ENCODE data around the gene KCNG2.
"Not testable (repeated sequence)": the region's sequence is repeated elsewhere in the genome, so short reads cannot be mapped to it uniquely, and the experiment has no call there.

Gene KCNG2, protein sequence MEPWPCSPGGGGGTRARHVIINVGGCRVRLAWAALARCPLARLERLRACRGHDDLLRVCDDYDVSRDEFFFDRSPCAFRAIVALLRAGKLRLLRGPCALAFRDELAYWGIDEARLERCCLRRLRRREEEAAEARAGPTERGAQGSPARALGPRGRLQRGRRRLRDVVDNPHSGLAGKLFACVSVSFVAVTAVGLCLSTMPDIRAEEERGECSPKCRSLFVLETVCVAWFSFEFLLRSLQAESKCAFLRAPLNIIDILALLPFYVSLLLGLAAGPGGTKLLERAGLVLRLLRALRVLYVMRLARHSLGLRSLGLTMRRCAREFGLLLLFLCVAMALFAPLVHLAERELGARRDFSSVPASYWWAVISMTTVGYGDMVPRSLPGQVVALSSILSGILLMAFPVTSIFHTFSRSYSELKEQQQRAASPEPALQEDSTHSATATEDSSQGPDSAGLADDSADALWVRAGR

GRCh38 chr18:79797518-79798345 is at the start of gene KCNG2:
Gene KCNG2 (plus strand): TSS chr18:79797938. CDS start chr18:79863668, 65,730 bp downstream.
- Mint-ChIP-seq H3K9me3 (no peaks in the 10 kb centered on the region), H3K27me3 (ENCODE audit: low read depth) (peaks cover 51% of the 10 kb centered on the region)

DNA sequence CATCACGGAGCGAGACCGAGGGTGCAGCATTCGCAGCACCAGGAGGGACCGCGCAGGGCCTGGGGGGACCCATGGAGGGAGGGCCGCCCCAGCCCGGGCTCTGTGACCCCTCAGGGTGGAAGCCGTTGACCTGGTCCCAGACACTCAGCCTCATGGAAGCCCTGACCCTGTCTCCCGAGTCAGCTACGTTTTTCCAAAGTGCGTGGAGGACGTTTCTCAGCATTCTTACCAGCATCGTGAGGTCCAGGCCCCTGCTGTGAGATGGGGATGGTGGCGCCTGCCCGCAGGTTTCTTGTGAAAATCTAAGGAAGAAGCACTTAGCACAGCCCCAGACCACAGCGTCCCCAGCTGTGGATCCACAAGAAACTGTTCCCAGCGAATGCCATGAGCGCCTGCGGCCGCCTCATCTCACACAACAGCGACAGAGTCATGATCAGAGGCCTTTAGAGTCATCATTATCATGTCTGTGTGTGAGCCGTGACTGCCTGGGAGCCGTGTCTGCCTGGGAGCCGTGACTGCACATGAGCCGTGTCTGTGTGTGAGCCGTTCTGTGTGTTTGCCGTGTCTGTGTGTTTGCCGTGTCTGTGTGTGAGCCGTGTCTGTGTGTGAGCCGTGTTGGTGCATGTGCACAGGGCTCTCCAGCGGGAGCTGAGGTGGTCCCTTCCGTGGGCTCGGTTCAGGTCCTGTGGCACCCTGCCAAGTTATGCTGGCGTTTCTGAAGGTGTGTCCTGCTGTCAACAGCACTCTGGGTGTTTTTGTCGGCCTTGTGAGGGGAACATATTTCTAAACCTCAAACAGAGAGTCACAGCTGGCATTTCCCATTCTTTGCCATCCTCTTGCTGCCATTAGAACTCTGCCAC is 49.2 kb upstream of the KCNG2 start:
- Mint-ChIP-seq H3K27ac (no peak overlapping the region), H3K4me1 (ENCODE audit: low read depth) (no peaks in the 10 kb centered on the region), H3K27me3 (ENCODE audit: low read depth) (no peaks in the 10 kb centered on the region), H3K36me3 (ENCODE audit: low read depth) (peaks cover 15% of the 10 kb centered on the region), H3K9me3 (no peaks in the 10 kb centered on the region), H3K4me3 (no peak overlapping the region)
- DNase-seq (ENCODE audit: low spot score) = no peak

More at GRCh38 chr18:79797518-79798345, at the start of gene KCNG2:
- peaks cover 2% of the 10 kb centered on the region for H3K36me3 Mint-ChIP-seq (ENCODE audit: low read depth)
- peaks cover 4% of the 10 kb centered on the region for H3K4me1 Mint-ChIP-seq (ENCODE audit: low read depth)
- peak; percentile 12 for DNase-seq (ENCODE audit: low spot score)
- H3K4me3 Mint-ChIP-seq = peak within 1 kb of the TSS; percentile 44
- H3K27ac Mint-ChIP-seq = no peak within 1 kb of the TSS

- DNase-seq (ENCODE audit: low spot score) = no peak
- Mint-ChIP-seq H3K9me3 (no peaks in the 10 kb centered on the region), H3K36me3 (ENCODE audit: low read depth) (peaks cover 15% of the 10 kb centered on the region), H3K4me1 (ENCODE audit: low read depth) (no peaks in the 10 kb centered on the region), H3K27me3 (ENCODE audit: low read depth) (no peaks in the 10 kb centered on the region), H3K4me3 (no peak overlapping the region), H3K27ac (no peak overlapping the region)
Observed at GRCh38 chr18:79749251-79750191, 48.2 kb upstream of the KCNG2 start.

DNA sequence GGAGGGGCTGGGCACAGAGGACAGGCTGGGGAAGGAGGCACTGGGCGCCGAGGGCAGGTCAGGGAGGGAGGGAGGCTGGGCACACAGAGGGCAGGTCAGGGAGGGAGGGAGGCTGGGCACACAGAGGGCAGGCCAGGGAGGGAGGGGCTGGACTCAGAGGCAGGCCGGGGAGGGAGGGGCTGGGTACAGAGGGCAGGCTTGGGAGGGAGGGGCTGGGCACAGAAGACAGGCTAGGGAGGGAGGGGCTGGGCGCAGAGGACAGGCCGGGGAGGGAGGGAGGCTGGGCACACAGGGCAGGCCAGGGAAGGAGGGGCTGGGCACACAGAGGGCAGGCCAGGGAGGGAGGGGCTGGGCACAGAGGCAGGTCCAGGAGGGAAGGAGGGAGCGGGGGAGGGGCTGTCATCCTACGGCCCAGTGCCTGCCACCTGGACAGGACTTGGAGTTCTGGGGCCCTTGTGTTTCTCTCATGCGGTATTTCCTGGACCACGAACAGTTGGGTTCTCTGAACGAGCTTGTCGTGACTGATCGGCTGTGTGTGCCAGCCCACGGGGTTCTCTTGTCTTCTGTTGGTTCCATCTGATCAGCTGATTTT is 46.7 kb upstream of the KCNG2 start:
- no peak overlapping the region for H3K4me3 Mint-ChIP-seq
- no peak for DNase-seq (ENCODE audit: low spot score)
- H3K27ac Mint-ChIP-seq = no peak overlapping the region
- H3K4me1 Mint-ChIP-seq (ENCODE audit: low read depth) = no peaks in the 10 kb centered on the region
- peaks cover 23% of the 10 kb centered on the region for H3K36me3 Mint-ChIP-seq (ENCODE audit: low read depth)
- no peaks in the 10 kb centered on the region for H3K9me3 Mint-ChIP-seq
- no peaks in the 10 kb centered on the region for H3K27me3 Mint-ChIP-seq (ENCODE audit: low read depth)

GRCh38 chr18:79751918-79752578 is 45.7 kb upstream of the KCNG2 start:
- H3K36me3 Mint-ChIP-seq (ENCODE audit: low read depth) = peaks cover 25% of the 10 kb centered on the region

GRCh38 chr18:79752946-79753345 is 44.8 kb upstream of the KCNG2 start:
- peaks cover 25% of the 10 kb centered on the region for H3K36me3 Mint-ChIP-seq (ENCODE audit: low read depth)
- H3K9me3 Mint-ChIP-seq; H3K4me3 Mint-ChIP-seq; H3K27ac Mint-ChIP-seq; H3K27me3 Mint-ChIP-seq (ENCODE audit: low read depth); DNase-seq (ENCODE audit: low spot score); H3K4me1 Mint-ChIP-seq (ENCODE audit: low read depth): not testable (repeated sequence)

More at GRCh38 chr18:79751918-79752578, 45.7 kb upstream of the KCNG2 start:
- H3K27ac Mint-ChIP-seq; H3K4me3 Mint-ChIP-seq; H3K4me1 Mint-ChIP-seq (ENCODE audit: low read depth); H3K9me3 Mint-ChIP-seq; H3K27me3 Mint-ChIP-seq (ENCODE audit: low read depth); DNase-seq (ENCODE audit: low spot score): not testable (repeated sequence)

DNA sequence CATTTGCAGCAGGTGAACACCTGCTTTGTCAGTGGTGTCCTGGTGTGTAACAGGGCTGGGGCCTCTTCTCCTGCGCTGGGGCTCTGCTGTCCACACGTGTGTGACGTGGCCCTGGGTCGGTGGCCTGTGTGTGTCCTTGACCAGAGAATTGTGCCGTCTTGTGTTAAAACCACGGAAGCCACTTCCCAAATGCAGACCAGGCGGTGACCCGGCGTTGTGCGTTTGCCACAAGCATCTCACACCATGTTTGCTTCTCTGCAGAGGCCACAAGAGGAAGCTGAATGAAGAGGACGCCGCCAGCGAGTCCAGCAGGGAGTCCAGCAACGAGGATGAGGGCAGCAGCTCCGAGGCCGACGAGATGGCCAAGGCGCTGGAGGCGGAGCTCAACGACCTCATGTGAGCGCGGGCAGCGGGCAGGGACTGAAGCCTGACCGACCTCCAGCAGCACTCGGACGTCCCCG is 44.3 kb upstream of the KCNG2 start:
- Mint-ChIP-seq H3K4me1 (ENCODE audit: low read depth) (no peaks in the 10 kb centered on the region), H3K27ac (no peak overlapping the region), H3K9me3 (no peaks in the 10 kb centered on the region), H3K27me3 (ENCODE audit: low read depth) (no peaks in the 10 kb centered on the region), H3K4me3 (no peak overlapping the region), H3K36me3 (ENCODE audit: low read depth) (peaks cover 28% of the 10 kb centered on the region)
- no peak for DNase-seq (ENCODE audit: low spot score)

GRCh38 chr18:79754022-79754761 is 43.5 kb upstream of the KCNG2 start:
- Mint-ChIP-seq H3K9me3 (peaks cover 4% of the 10 kb centered on the region), H3K4me3 (no peak overlapping the region), H3K27ac (no peak overlapping the region), H3K4me1 (ENCODE audit: low read depth) (no peaks in the 10 kb centered on the region), H3K27me3 (ENCODE audit: low read depth) (no peaks in the 10 kb centered on the region), H3K36me3 (ENCODE audit: low read depth) (peaks cover 28% of the 10 kb centered on the region)
- no peak for DNase-seq (ENCODE audit: low spot score)

- Mint-ChIP-seq H3K27me3 (ENCODE audit: low read depth) (no peaks in the 10 kb centered on the region), H3K4me3 (no peak overlapping the region), H3K9me3 (peaks cover 10% of the 10 kb centered on the region), H3K27ac (no peak overlapping the region), H3K36me3 (ENCODE audit: low read depth) (peaks cover 25% of the 10 kb centered on the region), H3K4me1 (ENCODE audit: low read depth) (no peaks in the 10 kb centered on the region)
- no peak for DNase-seq (ENCODE audit: low spot score)
Observed at GRCh38 chr18:79754831-79755351, 42.8 kb upstream of the KCNG2 start.

DNA sequence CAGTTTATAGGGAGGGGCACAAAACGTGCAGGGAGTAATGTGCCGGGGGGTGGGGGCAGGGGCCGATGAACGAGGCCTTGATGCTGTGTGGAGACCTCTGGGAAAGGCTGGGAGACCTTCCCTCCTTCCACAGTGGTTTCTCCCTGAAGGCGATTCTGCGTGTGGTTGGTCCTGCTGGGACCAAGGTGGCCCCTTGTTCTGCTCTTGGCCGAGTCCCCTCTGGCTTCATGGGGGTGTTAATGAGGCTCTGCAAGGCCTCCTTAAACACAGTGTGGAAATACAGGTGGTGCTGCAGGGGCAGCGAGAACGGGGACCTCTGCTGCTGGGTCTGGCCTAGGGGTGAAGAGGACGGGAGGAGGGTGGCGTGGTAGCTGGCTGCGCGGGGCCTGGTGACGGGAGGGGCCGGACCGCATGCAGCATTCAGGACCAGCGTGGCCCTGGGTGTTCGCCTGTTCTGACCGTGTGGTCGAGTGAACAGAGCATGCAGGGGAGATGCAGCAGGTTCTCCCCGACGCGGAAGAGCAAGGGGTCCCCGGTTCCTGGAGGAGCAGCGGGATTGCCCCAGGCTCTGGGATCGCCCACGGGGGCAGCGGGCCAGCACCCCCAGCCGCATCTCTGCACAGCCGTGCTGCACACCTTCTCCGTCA is 42.1 kb upstream of the KCNG2 start:
- no peak overlapping the region for H3K27ac Mint-ChIP-seq
- DNase-seq (ENCODE audit: low spot score) = no peak
- no peaks in the 10 kb centered on the region for H3K4me1 Mint-ChIP-seq (ENCODE audit: low read depth)
- no peak overlapping the region for H3K4me3 Mint-ChIP-seq
- peaks cover 26% of the 10 kb centered on the region for H3K36me3 Mint-ChIP-seq (ENCODE audit: low read depth)
- peaks cover 10% of the 10 kb centered on the region for H3K9me3 Mint-ChIP-seq
- no peaks in the 10 kb centered on the region for H3K27me3 Mint-ChIP-seq (ENCODE audit: low read depth)

- no peak for DNase-seq (ENCODE audit: low spot score)
- no peaks in the 10 kb centered on the region for H3K4me1 Mint-ChIP-seq (ENCODE audit: low read depth)
- H3K36me3 Mint-ChIP-seq (ENCODE audit: low read depth) = peaks cover 26% of the 10 kb centered on the region
- peaks cover 10% of the 10 kb centered on the region for H3K9me3 Mint-ChIP-seq
- H3K27me3 Mint-ChIP-seq (ENCODE audit: low read depth) = no peaks in the 10 kb centered on the region
- H3K27ac Mint-ChIP-seq = no peak overlapping the region
- no peak overlapping the region for H3K4me3 Mint-ChIP-seq
Observed at GRCh38 chr18:79756143-79756500, 41.6 kb upstream of the KCNG2 start.
